HG03066 (cell line): Measurements from ENCODE around the gene GRPR.
"Not testable (repeated sequence)": the region's sequence is repeated elsewhere in the genome, so short reads cannot be mapped to it uniquely, and the experiment has no call there.

Experiments
- ATAC-seq: cut with Tn5 transposase; IDR thresholded peaks from one replicate; pipeline ENCODE4 v1.9.1; 2021; ENCODE audit warnings: low read depth; ENCODE audit not compliant: unreplicated experiment

Gene GRPR

GRCh38 chrX:16136080-16136479 is 12.7 kb downstream of the GRPR start:
- no peak for ATAC-seq

GRCh38 chrX:16137416-16138107 is 14.2 kb downstream of the GRPR start:
- ATAC-seq, result peak; percentile 72

GRCh38 chrX:16138108-16138427 is 14.7 kb downstream of the GRPR start:
- ATAC-seq, result no peak

- no peak for ATAC-seq
These were observed 17.1 kb downstream of the GRPR start for GRCh38 chrX:16140448-16140847.

GRCh38 chrX:16140983-16141382 is 17.6 kb downstream of the GRPR start:
- ATAC-seq, result no peak

GRCh38 chrX:16141422-16142245 is 18.3 kb downstream of the GRPR start:
- no peak for ATAC-seq

- no peak for ATAC-seq
These were observed 18.8 kb downstream of the GRPR start for GRCh38 chrX:16142246-16142558.

- ATAC-seq, result no peak
These were observed 20.6 kb downstream of the GRPR start for GRCh38 chrX:16143968-16144367.

- no peak for ATAC-seq
These were observed 21.1 kb downstream of the GRPR start for GRCh38 chrX:16144420-16144819.

GRCh38 chrX:16145093-16145492 is 21.7 kb downstream of the GRPR start:
- ATAC-seq, result not testable (repeated sequence)

- no peak for ATAC-seq
These were observed 22.3 kb downstream of the GRPR start for GRCh38 chrX:16145656-16146055.

- ATAC-seq, result no peak
These were observed 25.5 kb downstream of the GRPR start for GRCh38 chrX:16148896-16149295.

GRCh38 chrX:16155581-16156096 is 32.3 kb downstream of the GRPR start:
- ATAC-seq, result no peak

- ATAC-seq, result no peak
These were observed 33.4 kb downstream of the GRPR start for GRCh38 chrX:16156692-16157331.

GRCh38 chrX:16160729-16161128 is 37.4 kb downstream of the GRPR start:
- ATAC-seq, result no peak

GRCh38 chrX:16161173-16161572 is 37.8 kb downstream of the GRPR start:
- not testable (repeated sequence) for ATAC-seq

- ATAC-seq, result no peak
These were observed 39.0 kb downstream of the GRPR start for GRCh38 chrX:16162391-16162790.

GRCh38 chrX:16164748-16165147 is 41.4 kb downstream of the GRPR start:
- no peak for ATAC-seq

GRCh38 chrX:16167181-16167580 is 43.8 kb downstream of the GRPR start, which contains the start of gene MAGEB17:
Gene MAGEB17 (plus strand): TSS chrX:16167481. CDS start chrX:16170383, 2,902 bp downstream.
- ATAC-seq, result no peak

- no peak for ATAC-seq
These were observed 47.7 kb downstream of the GRPR start for GRCh38 chrX:16171039-16171438.

GRCh38 chrX:16171944-16172343 is 48.6 kb downstream of the GRPR start:
- no peak for ATAC-seq
